Fibroblast of lung (primary cell): ENCODE results near the gene SUN5. TPM values are rescaled to one million over a fixed set of nuclear protein-coding genes. Genes with fewer than 3 reads are reported as not detected.
"Not testable (repeated sequence)": the region's sequence is repeated elsewhere in the genome, so short reads cannot be mapped to it uniquely, and the experiment has no call there.

ENCODE experiments used
- DNase-seq, 2 donors: peaks; one replicate each; pipeline versions ENCODE4 v3.0.0 to v3.0.0-alpha.2; 2010; ENCODE audit warnings: low read depth in 2 of 2
- H2AFZ ChIP-seq: 2 replicates; pipeline ENCODE4 v1.5.1; 2012; ENCODE audit warnings: low read length, control low read depth, inconsistent platforms
- H3K27ac ChIP-seq: 2 replicates; pipeline ENCODE4 v1.5.1; 2011; ENCODE audit warnings: low read length, control low read depth; ENCODE audit not compliant: insufficient read depth
- H3K27me3 ChIP-seq: 2 replicates; pipeline ENCODE4 v1.5.1; 2011; ENCODE audit warnings: mild to moderate bottlenecking, low read length; ENCODE audit not compliant: control insufficient read depth, insufficient read depth
- H3K36me3 ChIP-seq: 2 replicates; pipeline ENCODE4 v1.5.1; 2011; ENCODE audit warnings: low read length; ENCODE audit not compliant: control insufficient read depth, insufficient read depth
- H3K4me1 ChIP-seq: 2 replicates; pipeline ENCODE4 v1.5.1; 2011; ENCODE audit warnings: low read length; ENCODE audit not compliant: control insufficient read depth, insufficient read depth; ENCODE audit errors: extremely low read depth
- H3K4me2 ChIP-seq: 2 replicates; pipeline ENCODE4 v1.5.1; 2011; ENCODE audit warnings: low read length, control low read depth; ENCODE audit not compliant: insufficient read depth; ENCODE audit errors: extremely low read depth
- H3K4me3 ChIP-seq, 4 experiments: fragments of 200-600 bp in 1 of 4; sonication (generic) in 1 of 4; replicated peaks in 1 of 4; 2 replicates each; pipeline ENCODE4 v1.5.1; 2011 to 2016; ENCODE audit warnings: low read length in 4 of 4, low read depth in 3 of 4, mild to moderate bottlenecking in 3 of 4, control low read depth in 2 of 4, inconsistent platforms in 1 of 4, mixed read lengths in 1 of 4; ENCODE audit not compliant: insufficient read depth in 1 of 4; ENCODE audit errors: control extremely low read depth in 1 of 4
- H3K79me2 ChIP-seq: 2 replicates; pipeline ENCODE4 v1.5.1; 2012; ENCODE audit warnings: mild to moderate bottlenecking, low read length, inconsistent platforms; ENCODE audit not compliant: control insufficient read depth, insufficient read depth
- H3K9ac ChIP-seq: 2 replicates; pipeline ENCODE4 v1.5.1; 2011; ENCODE audit warnings: mild to moderate bottlenecking, low read length, control low read depth; ENCODE audit not compliant: insufficient read depth
- H3K9me3 ChIP-seq: 2 replicates; pipeline ENCODE4 v1.5.1; 2012; ENCODE audit warnings: low read depth, low read length; ENCODE audit not compliant: control insufficient read depth, insufficient read depth
- H4K20me1 ChIP-seq: 2 replicates; pipeline ENCODE4 v1.5.1; 2011; ENCODE audit warnings: low read length; ENCODE audit not compliant: control insufficient read depth, insufficient read depth; ENCODE audit errors: extremely low read depth
- CTCF ChIP-seq, 2 donors: IDR thresholded peaks in 1 of 2; conservative IDR thresholded peaks in 1 of 2; 1 replicate in 1 of 2; 2 replicates in 1 of 2; pipeline ENCODE4 v1.5.1; 2011 to 2012; ENCODE audit warnings: low read length in 2 of 2, control low read depth in 1 of 2, inconsistent platforms in 1 of 2, low read depth in 1 of 2, mild to moderate bottlenecking in 1 of 2
- EZH2 ChIP-seq: IDR thresholded peaks from 2 replicates; pipeline ENCODE4 v1.5.1; 2012; ENCODE audit warnings: low read length, control low read depth, mild to moderate bottlenecking; ENCODE audit errors: missing control alignments
- polyA plus RNA-seq, 2 donors: library from polyadenylated mRNA; depleted of rRNA in 1 of 2; stranded (reverse) in 1 of 2; unstranded in 1 of 2; fragments of >200 nt; gene quantifications; 2 replicates each; pipeline ENCODE4 v1.2.1, GENCODE V29; 2011 to 2012; ENCODE audit warnings: missing spikeins in 1 of 2
- total RNA-seq: library from RNA; depleted of rRNA; stranded (reverse); fragments of >200 nt; gene quantifications from 2 replicates; pipeline ENCODE4 v1.2.1, GENCODE V29; 2014

The SUN5 gene
- total and polyA plus RNA-seq, 2 donors (not counting 1 experiment from before 2014, with no cell fraction given), result not detected

- no peak for TF ChIP-seq CTCF (conservative IDR thresholded peaks at IDR 0.05 in 1 of 2, IDR thresholded peaks at IDR 0.05 in 1 of 2; ENCODE audit: low read depth in 1 of 2, low read length in 2 of 2)
- no peak for TF ChIP-seq EZH2
- Histone ChIP-seq H3K9me3 (no peaks in the 10 kb centered on the region), H4K20me1 (no peaks in the 10 kb centered on the region), H3K4me3 (no peak overlapping the region), H3K79me2 (no peaks in the 10 kb centered on the region), H3K36me3 (no peaks in the 10 kb centered on the region), H3K27ac (no peak overlapping the region), H3K4me1 (no peaks in the 10 kb centered on the region), H3K9ac (no peak overlapping the region), H3K27me3 (no peaks in the 10 kb centered on the region), H2AFZ (no peak overlapping the region), H3K4me2 (no peak overlapping the region)
- DNase-seq, result no peak
These were observed 26.8 kb downstream of the SUN5 start for GRCh38 chr20:32977281-32978008.

- no peaks in the 10 kb centered on the region for H3K27me3 ChIP-seq
- no peaks in the 10 kb centered on the region for H3K4me1 ChIP-seq
- no peaks in the 10 kb centered on the region for H3K9me3 ChIP-seq
- TF ChIP-seq EZH2 (no peak), CTCF (conservative IDR thresholded peaks at IDR 0.05 in 1 of 2, IDR thresholded peaks at IDR 0.05 in 1 of 2; ENCODE audit: low read depth in 1 of 2, low read length in 2 of 2) (no peak)
- H3K4me3 ChIP-seq, result no peak overlapping the region
- H4K20me1 ChIP-seq, result no peaks in the 10 kb centered on the region
- no peak overlapping the region for H3K9ac ChIP-seq
- no peak overlapping the region for H3K4me2 ChIP-seq
- no peak overlapping the region for H2AFZ ChIP-seq
- H3K79me2 ChIP-seq, result no peaks in the 10 kb centered on the region
- DNase-seq, result no peak
- H3K27ac ChIP-seq, result no peak overlapping the region
- no peaks in the 10 kb centered on the region for H3K36me3 ChIP-seq
These were observed 27.5 kb downstream of the SUN5 start for GRCh38 chr20:32976746-32977145.

GRCh38 chr20:32975698-32976674, 28.2 kb downstream of the SUN5 start:
- no peak overlapping the region for H3K27ac ChIP-seq
- H3K4me3 ChIP-seq, result no peak overlapping the region
- H4K20me1 ChIP-seq, result no peaks in the 10 kb centered on the region
- H3K27me3 ChIP-seq, result no peaks in the 10 kb centered on the region
- H3K4me1 ChIP-seq, result no peaks in the 10 kb centered on the region
- H3K79me2 ChIP-seq, result no peaks in the 10 kb centered on the region
- no peak overlapping the region for H3K4me2 ChIP-seq
- H3K36me3 ChIP-seq, result no peaks in the 10 kb centered on the region
- TF ChIP-seq EZH2, result no peak
- no peak for TF ChIP-seq CTCF (conservative IDR thresholded peaks at IDR 0.05 in 1 of 2, IDR thresholded peaks at IDR 0.05 in 1 of 2; ENCODE audit: low read depth in 1 of 2, low read length in 2 of 2)
- no peak overlapping the region for H2AFZ ChIP-seq
- H3K9ac ChIP-seq, result no peak overlapping the region
- no peak for DNase-seq
- H3K9me3 ChIP-seq, result no peaks in the 10 kb centered on the region

GRCh38 chr20:32975121-32975520, 29.1 kb downstream of the SUN5 start:
- not testable (repeated sequence) for H2AFZ ChIP-seq, H3K27me3 ChIP-seq, H3K4me3 ChIP-seq, H3K4me1 ChIP-seq, H3K27ac ChIP-seq, H4K20me1 ChIP-seq, H3K36me3 ChIP-seq, H3K9ac ChIP-seq, H3K79me2 ChIP-seq, H3K9me3 ChIP-seq, H3K4me2 ChIP-seq, DNase-seq
